Posterior vena cava (tissue), 2 donors: ENCODE data around the gene SLC9C2. TPM values are rescaled to one million over a fixed set of nuclear protein-coding genes. Genes with fewer than 3 reads are reported as not detected.
"Not testable (repeated sequence)": the region's sequence is repeated elsewhere in the genome, so short reads cannot be mapped to it uniquely, and the experiment has no call there.

Experiments used
- DNase-seq: peaks from one replicate; pipeline ENCODE4 v3.0.0-alpha.2; 2020; ENCODE audit warnings: low spot score
- intact Hi-C, 2 donors: fragments of 100-400 bp; cut with DNase I; formaldehyde crosslinking; loops; one replicate each; pipeline versions ENCODE4 v1.14.1 to v1.14.2; 2022 to 2023
- total RNA-seq, 2 donors: library from RNA; stranded (reverse); fragmentation: NEBNext Ultra II Directional; extraction: Animal tissue kit (Norgen Biotek cat#: 25700); gene quantifications; one replicate each; pipeline ENCODE4 v1.2.1, GENCODE V29; 2021
- donor health status: DM: yes; HTN: yes; CAD: no.
- donor health status: DM: yes; HTN: yes; CAD: no.

The SLC9C2 gene
- total RNA-seq, 2 donors from 2014 or later = not detected

GRCh38 chr1:173532237-173532636 is 70.6 kb downstream of the SLC9C2 start:
- no peak for DNase-seq
- intact Hi-C loops = no loop called here

- intact Hi-C loops = no loop called here
- DNase-seq = no peak
Observed at GRCh38 chr1:173530795-173531693, 71.8 kb downstream of the SLC9C2 start.

- no peak for DNase-seq
- intact Hi-C loops = loop anchor here in 1 of 2 donors (5.0 kb wide), 1 partner anchor 478 kb away; no protein-coding TSS in a partner anchor
Observed at GRCh38 chr1:173529106-173529505, 73.8 kb downstream of the SLC9C2 start.

GRCh38 chr1:173527151-173527826 is 75.6 kb downstream of the SLC9C2 start:
- intact Hi-C loops = loop anchor here in 1 of 2 donors (5.0 kb wide), 1 partner anchor 480 kb away; no protein-coding TSS in a partner anchor

GRCh38 chr1:173525926-173526325 is 76.9 kb downstream of the SLC9C2 start:
- DNase-seq = no peak
- intact Hi-C loops = loop anchor here in 1 of 2 donors (5.0 kb wide), 1 partner anchor 481 kb away; no protein-coding TSS in a partner anchor

More at GRCh38 chr1:173527151-173527826, 75.6 kb downstream of the SLC9C2 start:
- no peak for DNase-seq

- intact Hi-C loops = no loop called here
- DNase-seq = no peak
Observed at GRCh38 chr1:173523329-173523728, 79.5 kb downstream of the SLC9C2 start.

- no peak for DNase-seq
- intact Hi-C loops = no loop called here
Observed at GRCh38 chr1:173520799-173521198, 82.1 kb downstream of the SLC9C2 start.

GRCh38 chr1:173514503-173514902 is 88.4 kb downstream of the SLC9C2 start:
- DNase-seq, intact Hi-C loops: not testable (repeated sequence)

- DNase-seq = no peak
- intact Hi-C loops = no loop called here
Observed at GRCh38 chr1:173509797-173510196, 93.1 kb downstream of the SLC9C2 start.

GRCh38 chr1:173508541-173508940 is 94.3 kb downstream of the SLC9C2 start:
- intact Hi-C loops = no loop called here
- DNase-seq = no peak

GRCh38 chr1:173507847-173508209 is 95.0 kb downstream of the SLC9C2 start:
- DNase-seq = no peak
- intact Hi-C loops = no loop called here

GRCh38 chr1:173507205-173507846 is 95.5 kb downstream of the SLC9C2 start:
- DNase-seq = no peak
- intact Hi-C loops = no loop called here

GRCh38 chr1:173506437-173506836 is 96.4 kb downstream of the SLC9C2 start:
- DNase-seq = no peak
- intact Hi-C loops = no loop called here

- DNase-seq = no peak
- intact Hi-C loops = no loop called here
Observed at GRCh38 chr1:173505391-173505790, 97.5 kb downstream of the SLC9C2 start.

- no peak for DNase-seq
- intact Hi-C loops = no loop called here
Observed at GRCh38 chr1:173504268-173504667, 98.6 kb downstream of the SLC9C2 start.

- intact Hi-C loops = no loop called here
- no peak for DNase-seq
Observed at GRCh38 chr1:173503391-173503790, 99.5 kb downstream of the SLC9C2 start.

- DNase-seq = no peak
- intact Hi-C loops = no loop called here
Observed at GRCh38 chr1:173502104-173502503, 100.8 kb downstream of the SLC9C2 start.

- DNase-seq = no peak
- intact Hi-C loops = no loop called here
Observed at GRCh38 chr1:173499729-173500128, 103.1 kb downstream of the SLC9C2 start.

GRCh38 chr1:173496757-173497320 is 106.0 kb downstream of the SLC9C2 start:
- no peak for DNase-seq
- intact Hi-C loops = no loop called here
